Measurements from ENCODE around the gene MPND. TPM values are rescaled to one million over a fixed set of nuclear protein-coding genes. Genes with fewer than 3 reads are reported as not detected.

The MPND gene
- total and polyA plus RNA-seq, 8 donors, result 2.2 to 25.0 (median 21.2) TPM

GRCh38 chr19:4393947-4394590 lies 50.7 kb downstream of the MPND start:
- no peaks in the 10 kb centered on the region for H3K9me3 ChIP-seq
- DNase-seq, result no peak
- H3K4me1 ChIP-seq, result peaks cover 80 to 100% (median 89%) of the 10 kb centered on the region in 4 donors
- TF ChIP-seq CTCF (IDR thresholded peaks at IDR 0.05) (no peak), POLR2AphosphoS5 (IDR thresholded peaks at IDR 0.05) (peak in 1 of 3 donors; percentile 5), EP300 (IDR thresholded peaks at IDR 0.05) (no peak)
- intact Hi-C loops (cut with DNase I; ENCODE audit: low total_unique reads), result no loop called here
- H3K27me3 ChIP-seq, result no peaks in the 10 kb centered on the region
- WGBS, 5 donors, result 25 to 67% (median 52%) methylated on average over 7 to 8 of the region's 8 CpGs
- no peak overlapping the region for H3K4me3 ChIP-seq
- H3K27ac ChIP-seq, result peak overlapping the region in 4 of 5 donors; percentile 26 to 82 (median 46)
- peaks cover 15 to 40% (median 24%) of the 10 kb centered on the region in 4 donors for H3K36me3 ChIP-seq

- H3K27ac ChIP-seq, result peak overlapping the region in 2 of 5 donors; percentile 38 to 47
- peaks cover 60 to 91% (median 78%) of the 10 kb centered on the region in 4 donors for H3K4me1 ChIP-seq
- H3K36me3 ChIP-seq, result peaks cover 15 to 40% (median 22%) of the 10 kb centered on the region in 4 donors
- H3K4me3 ChIP-seq, result no peak overlapping the region
- H3K27me3 ChIP-seq, result no peaks in the 10 kb centered on the region
- 62 to 76% (median 74%) methylated on average over 14 to 15 of the region's 15 CpGs for WGBS, 5 donors
- TF ChIP-seq POLR2A (IDR thresholded peaks at IDR 0.05), result no peak
- no peak for DNase-seq
- intact Hi-C loops (cut with DNase I; ENCODE audit: low total_unique reads), result no loop called here
- H3K9me3 ChIP-seq, result no peaks in the 10 kb centered on the region
Observed at GRCh38 chr19:4396949-4397783, 53.8 kb downstream of the MPND start.

- Histone ChIP-seq H3K9me3 (no peaks in the 10 kb centered on the region), H3K27ac (peak overlapping the region; percentile 95 to 100 (median 96)), H3K27me3 (no peaks in the 10 kb centered on the region), H3K4me1 (peaks cover 44 to 77% (median 64%) of the 10 kb centered on the region in 4 donors), H3K36me3 (peaks cover 14 to 37% (median 19%) of the 10 kb centered on the region in 4 donors), H3K4me3 (peak overlapping the region; percentile 80 to 99 (median 95))
- TF ChIP-seq POLR2A (IDR thresholded peaks at IDR 0.05), result no peak
- no peak for TF ChIP-seq CTCF (IDR thresholded peaks at IDR 0.05)
- TF ChIP-seq EP300 (IDR thresholded peaks at IDR 0.05), result no peak
- TF ChIP-seq POLR2AphosphoS5 (IDR thresholded peaks at IDR 0.05), result no peak
- DNase-seq, result peak in 1 of 2 donors; percentile 72
- WGBS, 5 donors, result 0 to 1% (median 1%) methylated on average over 8 to 12 of the region's 12 CpGs
- intact Hi-C loops (cut with DNase I; ENCODE audit: low total_unique reads), result no loop called here
Observed at GRCh38 chr19:4399812-4400134, 56.4 kb downstream of the MPND start.

- intact Hi-C loops (cut with DNase I; ENCODE audit: low total_unique reads), result no loop called here
- peak within 1 kb of the TSS; percentile 80 to 99 (median 95) for H3K4me3 ChIP-seq
- 1% methylated on average over 54 to 90 of the region's 90 CpGs for WGBS, 5 donors
- H3K27ac ChIP-seq, result peak within 1 kb of the TSS; percentile 96 to 100 (median 96)
- H3K4me1 ChIP-seq, result peaks cover 41 to 72% (median 58%) of the 10 kb centered on the region in 4 donors
- H3K9me3 ChIP-seq, result no peaks in the 10 kb centered on the region
- DNase-seq, result peak; percentile 96 to 97
- no peaks in the 10 kb centered on the region for H3K27me3 ChIP-seq
- TF ChIP-seq CTCF (IDR thresholded peaks at IDR 0.05) (peak in 5 of 7 experiments; percentile 85 to 98 (median 97)), POLR2A (IDR thresholded peaks at IDR 0.05) (no peak), EP300 (IDR thresholded peaks at IDR 0.05) (no peak), POLR2AphosphoS5 (IDR thresholded peaks at IDR 0.05) (peak; percentile 68 to 89 (median 75))
- H3K36me3 ChIP-seq, result peaks cover 8 to 32% (median 13%) of the 10 kb centered on the region in 4 donors
Observed at GRCh38 chr19:4400135-4400936, 57.0 kb downstream of the MPND start, which contains the start of gene SH3GL1. Gene SH3GL1, minus strand, starts transcription at chr19:4400547. Its CDS starts 179 bp downstream, at chr19:4400368.

Data from stomach (tissue), 9 donors.